Neural cell (in vitro differentiated cells): ENCODE results near the gene GANAB. TPM values are rescaled to one million over a fixed set of nuclear protein-coding genes. Genes with fewer than 3 reads are reported as not detected.

ENCODE experiments used
- H2AFZ ChIP-seq: fragments of 200-600, 300-800 bp; sonication (generic), shearing (Covaris generic); 2 replicates; pipeline ENCODE4 v1.6.0; 2014; ENCODE audit warnings: low read depth, mild to moderate bottlenecking, antibody characterized with exemption, low read length, moderate library complexity
- H3F3A ChIP-seq: fragments of 200-600 bp; shearing (Covaris generic); 2 replicates; pipeline ENCODE4 v1.6.1; 2016; ENCODE audit warnings: mild to moderate bottlenecking, moderate library complexity, mixed read lengths, antibody characterized with exemption, low read length; ENCODE audit not compliant: insufficient read depth, poor library complexity, severe bottlenecking
- H3K27ac ChIP-seq: fragments of 200-600, 300-800 bp; sonication (generic), shearing (Covaris generic); 2 replicates; pipeline ENCODE4 v1.5.1; 2014; ENCODE audit warnings: mild to moderate bottlenecking, low read length, moderate library complexity
- H3K27me3 ChIP-seq: fragments of 300-800, 200-600 bp; sonication (generic), shearing (Covaris generic); 2 replicates; pipeline ENCODE4 v1.6.0; 2014; ENCODE audit warnings: mild to moderate bottlenecking, low read depth, low read length, moderate library complexity; ENCODE audit not compliant: insufficient read depth
- H3K36me3 ChIP-seq: fragments of 300-800, 200-600 bp; sonication (generic), shearing (Covaris generic); 2 replicates; pipeline ENCODE4 v1.5.1; 2014; ENCODE audit warnings: mild to moderate bottlenecking, antibody characterized with exemption, low read length, moderate library complexity; ENCODE audit not compliant: insufficient read depth
- H3K4me2 ChIP-seq: fragments of 300-800, 200-600 bp; sonication (generic), shearing (Covaris generic); 2 replicates; pipeline ENCODE4 v1.6.0; 2014; ENCODE audit warnings: mild to moderate bottlenecking, low read length
- H3K4me3 ChIP-seq: fragments of 300-800, 200-600 bp; sonication (generic), shearing (Covaris generic); 2 replicates; pipeline ENCODE4 v1.5.1; 2014; ENCODE audit warnings: mild to moderate bottlenecking, low read length, moderate library complexity
- H3K79me2 ChIP-seq: fragments of 200-600 bp; shearing (Covaris generic); replicated peaks from 2 replicates; pipeline ENCODE4 v1.6.0; 2014; ENCODE audit warnings: mild to moderate bottlenecking, low read length, moderate library complexity; ENCODE audit not compliant: insufficient read depth
- H3K9ac ChIP-seq: fragments of 300-800, 200-600 bp; sonication (generic), shearing (Covaris generic); 2 replicates; pipeline ENCODE4 v1.6.1; 2016; ENCODE audit warnings: mild to moderate bottlenecking, low read length, mixed read lengths
- H3K9me2 ChIP-seq: fragments of 200-600 bp; shearing (Covaris generic); 2 replicates; pipeline ENCODE4 v1.6.1; 2016; ENCODE audit warnings: mild to moderate bottlenecking, low read length, mixed read lengths; ENCODE audit not compliant: insufficient read depth
- H3K9me3 ChIP-seq: fragments of 200-600, 300-800 bp; sonication (generic), shearing (Covaris generic); 2 replicates; pipeline ENCODE4 v1.6.1; 2016; ENCODE audit warnings: mild to moderate bottlenecking, mixed run types, low read length, moderate library complexity, mixed read lengths
- H4K20me1 ChIP-seq: fragments of 200-600 bp; shearing (Covaris generic); 2 replicates; pipeline ENCODE4 v1.6.1; 2016; ENCODE audit warnings: mild to moderate bottlenecking, mixed run types; ENCODE audit not compliant: insufficient read depth
- CTCF ChIP-seq: fragments of 450-650 bp; IDR thresholded peaks from 2 replicates; pipeline ENCODE4 v1.5.1; 2014; ENCODE audit warnings: antibody characterized with exemption, mild to moderate bottlenecking, moderate library complexity; ENCODE audit not compliant: poor library complexity, severe bottlenecking
- EP300 ChIP-seq: fragments of 450-650 bp; conservative IDR thresholded peaks from 2 replicates; pipeline ENCODE4 v1.6.1; 2014; ENCODE audit warnings: antibody characterized with exemption, mild to moderate bottlenecking, moderate library complexity; ENCODE audit not compliant: poor library complexity, severe bottlenecking
- EZH2 ChIP-seq: fragments of 200-600, 300-800 bp; shearing (Covaris generic), sonication (generic); IDR thresholded peaks from 2 replicates; pipeline ENCODE4 v1.6.1; 2014; ENCODE audit warnings: antibody characterized with exemption, low read length, borderline replicate concordance, mild to moderate bottlenecking; ENCODE audit not compliant: insufficient read depth, poor library complexity, severe bottlenecking
- MXI1 ChIP-seq: fragments of 450-650 bp; conservative IDR thresholded peaks from 2 replicates; pipeline ENCODE4 v1.6.1; 2014; ENCODE audit warnings: antibody characterized with exemption, mild to moderate bottlenecking; ENCODE audit not compliant: poor library complexity, severe bottlenecking
- POLR2AphosphoS5 ChIP-seq: IDR thresholded peaks from 2 replicates; pipeline ENCODE4 v1.6.1; 2012
- RAD21 ChIP-seq: fragments of 450-650 bp; conservative IDR thresholded peaks from 2 replicates; pipeline ENCODE4 v1.6.1; 2014; ENCODE audit warnings: antibody characterized with exemption, mild to moderate bottlenecking, moderate library complexity
- REST ChIP-seq: IDR thresholded peaks from 2 replicates; pipeline ENCODE4 v1.6.1; 2012; ENCODE audit warnings: borderline replicate concordance
- SMC3 ChIP-seq: fragments of 450-650 bp; conservative IDR thresholded peaks from 2 replicates; pipeline ENCODE4 v1.6.1; 2014; ENCODE audit warnings: antibody characterized with exemption, mild to moderate bottlenecking, moderate library complexity; ENCODE audit not compliant: poor library complexity
- TAF1 ChIP-seq: IDR thresholded peaks from 2 replicates; pipeline ENCODE4 v1.6.1; 2012; ENCODE audit warnings: low read depth
- polyA plus RNA-seq: library from polyadenylated mRNA; depleted of rRNA; stranded (reverse); fragments of >200 nt; gene quantifications from 2 replicates; pipeline ENCODE4 v1.2.3, GENCODE V29; 2014

Gene GANAB
- polyA plus RNA-seq, 1 donor from 2014 or later = 62.7 TPM

- Histone ChIP-seq H3K27ac (peak overlapping the region; percentile 87), H3K9me2 (no peaks in the 10 kb centered on the region), H3K27me3 (no peaks in the 10 kb centered on the region), H3K9ac (peak overlapping the region; percentile 98), H3K4me2 (peak overlapping the region; percentile 87), H3K79me2 (peaks cover 35% of the 10 kb centered on the region), H3K4me3 (peak overlapping the region; percentile 100), H2AFZ (no peak overlapping the region), H3F3A (no peaks in the 10 kb centered on the region), H3K36me3 (no peaks in the 10 kb centered on the region), H3K9me3 (no peaks in the 10 kb centered on the region), H4K20me1 (no peaks in the 10 kb centered on the region)
- TF ChIP-seq RAD21 (no peak), SMC3 (no peak), TAF1 (no peak), EP300 (no peak), MXI1 (no peak), POLR2AphosphoS5 (no peak), REST (no peak), EZH2 (no peak), CTCF (no peak)
Observed at GRCh38 chr11:62599901-62600300, 46.5 kb downstream of the GANAB start.

GRCh38 chr11:62599069-62599696 lies 47.2 kb downstream of the GANAB start:
- peaks cover 35% of the 10 kb centered on the region for H3K79me2 ChIP-seq
- H3F3A ChIP-seq = no peaks in the 10 kb centered on the region
- H3K9me3 ChIP-seq = no peaks in the 10 kb centered on the region
- no peak overlapping the region for H2AFZ ChIP-seq
- TF ChIP-seq EZH2 (no peak), RAD21 (no peak), SMC3 (no peak), POLR2AphosphoS5 (no peak), CTCF (no peak), TAF1 (no peak), EP300 (no peak), REST (no peak), MXI1 (no peak)
- H3K27ac ChIP-seq = peak overlapping the region; percentile 87
- H4K20me1 ChIP-seq = no peaks in the 10 kb centered on the region
- peak overlapping the region; percentile 87 for H3K4me2 ChIP-seq
- no peaks in the 10 kb centered on the region for H3K36me3 ChIP-seq
- H3K27me3 ChIP-seq = no peaks in the 10 kb centered on the region
- H3K4me3 ChIP-seq = peak overlapping the region; percentile 100
- peak overlapping the region; percentile 98 for H3K9ac ChIP-seq
- no peaks in the 10 kb centered on the region for H3K9me2 ChIP-seq
